Activated T-cell treated with anti-CD3 and anti-CD28 coated beads for 1 hour (primary cell): Measurements from ENCODE around the gene FRMD1.
"Not testable (repeated sequence)": the region's sequence is repeated elsewhere in the genome, so short reads cannot be mapped to it uniquely, and the experiment has no call there.

Experiments
- DNase-seq: peaks from one replicate; pipeline ENCODE4 v3.0.0-alpha.2; 2020; ENCODE audit warnings: low read depth

The FRMD1 gene

GRCh38 chr6:168078175-168078942 lies 653 bp downstream of the FRMD1 start:
- DNase-seq, result no peak

DNA sequence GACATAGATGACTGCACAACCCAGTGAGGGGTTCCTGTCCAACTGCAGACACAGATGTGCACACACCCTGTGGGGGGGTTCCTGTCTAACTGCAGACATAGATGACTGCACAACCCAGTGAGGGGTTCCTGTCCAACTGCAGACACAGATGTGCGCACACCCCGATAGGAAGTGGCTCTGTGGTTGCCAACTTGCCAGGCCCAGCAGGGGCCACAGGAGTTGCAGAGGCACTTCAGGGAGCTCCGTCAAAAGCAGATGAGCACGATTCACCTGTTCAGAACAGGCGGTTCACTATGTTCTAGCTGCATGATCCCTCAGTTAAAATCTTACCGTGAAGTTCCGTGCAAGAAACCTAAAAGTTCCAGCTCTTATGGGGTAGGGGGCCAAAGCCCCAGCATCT lies 1.6 kb downstream of the FRMD1 start:
- DNase-seq, result not testable (repeated sequence)

DNA sequence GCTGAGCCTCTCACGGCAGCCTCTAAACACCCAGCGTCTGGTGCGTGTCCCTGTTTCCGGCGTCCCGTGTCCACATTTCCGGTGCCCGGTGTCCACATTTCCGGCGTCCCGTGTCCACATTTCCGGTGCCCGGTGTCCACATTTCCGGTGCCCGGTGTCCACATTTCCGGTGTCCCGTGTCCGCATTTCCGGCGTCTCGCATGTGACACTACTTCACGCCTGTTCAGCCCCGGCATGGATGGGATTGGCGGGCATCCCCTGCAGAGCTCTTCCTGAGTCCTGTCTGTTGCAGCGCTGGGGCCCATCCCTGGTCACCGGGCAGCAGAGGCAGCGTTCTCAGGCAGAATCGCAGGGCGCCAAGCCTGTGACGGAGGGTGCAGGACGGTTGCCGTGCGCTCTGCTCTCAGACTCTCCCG lies 3.2 kb downstream of the FRMD1 start:
- no peak for DNase-seq

DNA sequence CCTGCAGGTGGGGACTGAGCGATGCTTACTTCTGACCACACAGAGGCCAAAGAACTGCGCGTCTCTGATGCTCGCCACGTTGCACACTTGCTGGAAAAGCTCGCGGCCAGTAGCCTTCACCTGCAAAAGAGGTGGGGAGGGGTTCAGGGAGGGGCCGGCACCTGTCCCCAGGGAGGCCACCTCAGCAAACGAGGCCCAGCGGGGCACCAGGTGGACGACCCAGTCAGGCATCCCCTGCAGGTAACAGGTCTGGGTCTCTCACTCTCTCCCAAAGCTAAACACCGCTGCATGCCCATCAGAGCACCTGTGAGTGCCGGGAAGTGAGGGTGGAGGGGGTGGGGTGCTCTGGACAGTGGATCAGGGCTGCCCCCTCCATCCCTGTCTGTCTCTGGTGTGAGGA lies 3.8 kb downstream of the FRMD1 start:
- no peak for DNase-seq

GRCh38 chr6:168073937-168074730 lies 4.9 kb downstream of the FRMD1 start:
- DNase-seq, result no peak

- no peak for DNase-seq
Measured at GRCh38 chr6:168072730-168073129, 6.3 kb downstream of the FRMD1 start.

DNA sequence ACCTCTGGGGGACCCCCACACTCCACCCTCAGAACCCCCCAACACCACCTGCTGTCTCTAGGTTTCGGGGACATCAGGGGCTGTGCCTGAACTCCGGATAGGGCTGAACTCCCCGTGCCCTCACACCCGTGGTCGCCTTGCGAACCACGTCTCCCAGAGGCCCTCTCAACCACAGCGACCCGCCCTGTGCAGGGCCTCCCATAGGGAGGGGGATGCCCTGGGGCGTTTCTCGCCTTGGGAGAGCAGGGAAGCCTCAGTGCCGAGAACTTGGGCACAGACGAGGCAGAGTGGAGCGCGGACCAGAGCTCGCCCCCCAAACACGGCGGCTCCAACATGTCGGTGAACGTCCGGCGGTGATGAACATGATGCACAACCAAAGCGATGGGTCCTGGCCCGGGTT lies 6.8 kb downstream of the FRMD1 start:
- DNase-seq, result no peak

GRCh38 chr6:168071620-168072019 lies 7.4 kb downstream of the FRMD1 start:
- DNase-seq, result no peak

DNA sequence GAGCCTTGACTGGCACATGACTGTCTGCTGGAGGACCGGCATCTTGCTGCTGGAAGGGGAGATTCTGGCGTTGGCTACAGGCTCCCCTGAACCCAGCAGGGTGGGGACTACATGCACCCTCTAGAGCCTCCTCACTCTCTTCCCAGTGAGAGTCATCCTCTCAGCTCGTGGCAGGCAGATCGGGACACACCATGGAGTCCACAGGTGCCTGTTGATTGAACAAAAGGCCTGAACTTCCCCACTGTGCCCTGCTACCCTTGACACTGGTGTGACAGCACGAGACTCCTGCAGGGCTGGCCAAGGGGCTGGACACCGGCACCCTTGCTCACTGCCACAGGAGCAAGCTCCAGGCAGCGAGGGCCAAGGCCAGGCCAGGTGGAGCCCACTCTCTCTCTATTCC lies 8.2 kb downstream of the FRMD1 start:
- no peak for DNase-seq

DNA sequence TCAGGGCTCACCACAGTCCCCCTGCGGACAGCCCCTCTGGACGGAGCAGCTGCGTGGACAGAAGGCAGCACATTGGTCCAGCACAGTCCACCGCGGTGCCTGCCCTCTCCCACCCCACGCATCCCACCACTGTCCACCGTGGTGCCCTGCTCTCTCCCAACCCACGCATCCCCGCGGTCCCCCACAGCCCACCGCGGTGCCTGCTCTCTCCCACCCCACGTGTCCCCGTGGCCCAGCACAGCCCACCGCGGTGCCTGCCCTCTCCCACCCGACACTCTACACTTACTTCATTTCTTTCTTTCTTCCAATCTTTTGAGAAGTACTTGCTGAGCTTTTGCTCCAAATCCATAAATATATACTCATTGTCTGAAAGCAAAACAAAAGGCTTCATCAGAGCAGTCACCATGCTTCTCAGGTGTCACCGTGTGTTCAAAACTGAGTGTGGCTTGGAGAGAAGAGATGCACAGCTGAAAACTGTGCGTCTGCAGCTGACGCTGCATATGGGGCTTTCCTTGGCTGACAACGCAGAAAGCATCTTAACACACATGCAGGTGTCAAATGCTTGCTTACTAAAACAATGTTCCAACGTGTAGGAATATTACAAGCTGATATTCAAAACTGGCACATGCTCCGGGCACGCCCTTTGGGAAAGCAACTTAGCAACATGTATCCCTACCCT lies 11.8 kb downstream of the FRMD1 start:
- no peak for DNase-seq

DNA sequence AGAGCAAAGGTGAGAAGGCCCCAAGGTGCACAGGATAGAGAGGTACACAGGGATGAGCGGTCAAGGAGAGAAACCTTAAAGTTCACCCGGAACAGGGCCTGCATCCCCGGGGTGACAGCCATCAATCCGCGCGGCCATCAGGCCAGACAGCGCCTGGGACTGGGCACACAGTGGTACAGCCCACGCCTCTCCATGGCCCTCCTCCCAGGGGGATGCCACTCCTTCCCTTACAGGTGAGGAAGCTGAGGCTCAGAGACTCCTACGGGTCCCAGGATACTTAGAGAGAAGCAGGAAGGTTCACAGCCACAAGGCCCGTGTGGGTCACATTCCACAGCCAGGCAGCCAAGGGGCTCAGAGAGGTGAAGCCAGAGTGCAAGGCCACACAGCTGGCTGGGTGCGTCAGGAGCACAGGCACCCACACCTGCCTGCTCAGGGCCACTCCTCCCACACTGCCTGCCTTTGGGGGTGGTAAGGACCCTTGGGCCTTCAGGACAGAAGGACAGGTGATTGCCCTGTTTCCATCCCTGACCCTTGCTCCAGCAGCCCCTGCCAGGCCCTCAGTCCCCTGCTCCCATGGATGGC lies 14.7 kb downstream of the FRMD1 start:
- no peak for DNase-seq

DNA sequence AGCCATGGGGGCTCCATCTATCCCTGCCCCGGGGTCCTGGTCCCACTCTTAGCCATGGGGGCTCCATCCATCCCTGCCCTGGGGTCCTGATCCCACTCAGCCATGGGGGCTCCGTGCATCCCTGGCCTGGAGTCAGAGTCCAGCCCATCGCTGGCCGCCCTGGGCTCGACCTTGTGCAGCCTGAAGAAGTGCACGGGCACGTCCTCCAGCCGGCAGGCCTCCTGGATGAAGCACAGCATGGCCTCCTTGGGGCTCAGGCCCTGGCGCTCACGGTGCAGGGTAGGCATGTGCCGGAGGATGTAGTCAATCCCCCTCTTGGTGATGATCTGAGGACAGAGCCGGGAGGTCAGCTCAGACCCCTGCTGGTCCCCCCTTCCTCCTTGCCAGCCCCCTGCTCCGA lies 15.6 kb downstream of the FRMD1 start:
- no peak for DNase-seq

GRCh38 chr6:168062346-168063289 lies 16.4 kb downstream of the FRMD1 start:
- DNase-seq, result no peak

- DNase-seq, result no peak
Measured at GRCh38 chr6:168061269-168062210, 17.5 kb downstream of the FRMD1 start.

DNA sequence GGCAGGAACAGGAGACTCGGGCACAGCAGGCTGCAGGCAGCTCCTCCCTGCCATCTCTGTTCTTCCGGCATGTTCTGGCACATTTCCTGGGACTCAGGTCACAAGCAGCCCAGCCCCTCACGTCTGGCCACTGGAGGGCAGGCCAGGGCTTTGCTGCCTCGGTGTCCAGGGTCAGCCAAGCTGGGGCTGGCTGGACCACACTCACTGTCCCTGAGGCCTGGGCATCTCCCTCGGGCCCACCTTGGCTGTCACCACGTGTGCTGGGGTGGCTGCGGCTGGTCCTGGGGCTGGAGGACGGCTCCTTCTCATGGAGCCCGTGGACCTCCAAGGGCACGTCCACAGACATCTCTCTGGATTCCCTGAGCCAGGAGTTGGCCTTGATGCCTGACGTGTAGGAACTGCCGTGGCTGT lies 18.5 kb downstream of the FRMD1 start:
- DNase-seq, result no peak

- DNase-seq, result no peak
Measured at GRCh38 chr6:168058691-168059551, 20.1 kb downstream of the FRMD1 start.

- no peak for DNase-seq
Measured at GRCh38 chr6:168057836-168058235, 21.2 kb downstream of the FRMD1 start.

- DNase-seq, result no peak
Measured at GRCh38 chr6:168056892-168057527, 22.0 kb downstream of the FRMD1 start.
